LNCaP clone FGC (cell line): ENCODE measurements around the gene SMAD4.

Experiments used
- DNase-seq: peaks from one replicate; pipeline ENCODE4 v3.0.0-alpha.2; 2011; ENCODE audit warnings: low read depth
- H3K4me3 ChIP-seq: 2 replicates; pipeline ENCODE4 v1.5.1; 2011; ENCODE audit warnings: mild to moderate bottlenecking, low read depth, low read length, control low read depth
- CTCF ChIP-seq: IDR thresholded peaks from 2 replicates; pipeline ENCODE4 v1.5.1; 2012; ENCODE audit warnings: mild to moderate bottlenecking; ENCODE audit not compliant: control insufficient read depth, insufficient read depth; ENCODE audit errors: extremely low read depth

Gene SMAD4

GRCh38 chr18:51009072-51009471, 20.9 kb upstream of the SMAD4 start:
- no peak for DNase-seq
- TF ChIP-seq CTCF, result no peak

GRCh38 chr18:51010218-51010617, 19.8 kb upstream of the SMAD4 start:
- no peak for TF ChIP-seq CTCF
- no peak overlapping the region for H3K4me3 ChIP-seq
- no peak for DNase-seq

More at GRCh38 chr18:51009072-51009471, 20.9 kb upstream of the SMAD4 start:
- no peak overlapping the region for H3K4me3 ChIP-seq

GRCh38 chr18:51011709-51012108, 18.3 kb upstream of the SMAD4 start:
- no peak overlapping the region for H3K4me3 ChIP-seq
- DNase-seq, result peak; percentile 73
- no peak for TF ChIP-seq CTCF

GRCh38 chr18:51012441-51012840, 17.6 kb upstream of the SMAD4 start:
- no peak for DNase-seq
- TF ChIP-seq CTCF, result no peak
- no peak overlapping the region for H3K4me3 ChIP-seq

GRCh38 chr18:51013259-51013658, 16.8 kb upstream of the SMAD4 start:
- no peak overlapping the region for H3K4me3 ChIP-seq
- no peak for DNase-seq
- TF ChIP-seq CTCF, result no peak

- DNase-seq, result no peak
- no peak overlapping the region for H3K4me3 ChIP-seq
- TF ChIP-seq CTCF, result no peak
Measured at GRCh38 chr18:51017140-51017879, 12.7 kb upstream of the SMAD4 start.

GRCh38 chr18:51020536-51020935, 9.5 kb upstream of the SMAD4 start:
- H3K4me3 ChIP-seq, result no peak overlapping the region
- TF ChIP-seq CTCF, result no peak
- no peak for DNase-seq
